GM08714 (cell line): Measurements from ENCODE around the gene RBM14.

Experiments used
- H3K4me3 ChIP-seq: fragments of 200-500 bp; sonication (Bioruptor generic); 2 replicates; pipeline ENCODE4 v1.5.1; 2014; ENCODE audit warnings: mild to moderate bottlenecking, low read length, inconsistent platforms
- ZNF274 ChIP-seq: IDR thresholded peaks from 2 replicates; pipeline ENCODE4 v1.6.1; 2012; ENCODE audit warnings: mild to moderate bottlenecking, low read depth, low read length

Gene RBM14

DNA sequence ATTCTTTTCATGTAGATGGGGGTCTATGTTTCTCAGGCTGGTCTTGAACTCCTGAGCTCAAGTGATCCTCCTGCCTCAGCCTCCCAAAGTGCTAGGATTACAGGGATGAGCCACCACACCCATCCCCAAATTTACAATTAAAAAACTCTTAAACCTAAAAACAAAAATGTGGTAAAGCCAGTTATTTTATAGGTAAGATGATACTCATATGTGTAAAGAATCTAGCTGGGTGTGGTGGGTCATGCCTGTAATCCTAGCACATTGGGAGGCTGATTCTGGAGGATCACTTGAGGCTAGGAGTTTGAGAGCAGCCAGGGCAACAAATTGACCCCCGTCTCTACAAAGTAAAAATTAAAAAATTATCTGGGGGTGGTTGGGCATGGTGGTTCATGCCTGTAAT lies 4.0 kb upstream of the RBM14 start:
- no peak for TF ChIP-seq ZNF274
- H3K4me3 ChIP-seq: no peak overlapping the region

DNA sequence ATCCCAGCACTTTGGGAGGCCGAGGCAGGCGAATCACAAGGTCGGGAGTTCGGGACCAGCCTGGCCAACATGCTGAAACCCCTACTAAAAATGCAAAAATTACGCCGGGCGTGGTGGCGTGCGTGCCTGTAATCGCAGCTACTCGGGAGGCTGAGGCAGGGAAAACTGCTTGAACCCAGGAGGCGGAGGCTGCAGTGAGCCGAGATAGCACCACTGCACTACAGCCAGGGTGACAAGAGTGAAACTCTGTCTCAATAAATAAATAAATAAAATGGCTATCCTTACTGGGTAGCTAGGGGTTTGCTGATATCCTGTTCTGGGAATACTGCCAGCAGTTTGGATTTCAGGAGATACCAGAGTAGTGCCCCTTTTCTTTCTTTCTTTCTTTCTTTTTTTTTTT lies 2.4 kb upstream of the RBM14 start:
- no peak overlapping the region for H3K4me3 ChIP-seq
- TF ChIP-seq ZNF274: no peak

DNA sequence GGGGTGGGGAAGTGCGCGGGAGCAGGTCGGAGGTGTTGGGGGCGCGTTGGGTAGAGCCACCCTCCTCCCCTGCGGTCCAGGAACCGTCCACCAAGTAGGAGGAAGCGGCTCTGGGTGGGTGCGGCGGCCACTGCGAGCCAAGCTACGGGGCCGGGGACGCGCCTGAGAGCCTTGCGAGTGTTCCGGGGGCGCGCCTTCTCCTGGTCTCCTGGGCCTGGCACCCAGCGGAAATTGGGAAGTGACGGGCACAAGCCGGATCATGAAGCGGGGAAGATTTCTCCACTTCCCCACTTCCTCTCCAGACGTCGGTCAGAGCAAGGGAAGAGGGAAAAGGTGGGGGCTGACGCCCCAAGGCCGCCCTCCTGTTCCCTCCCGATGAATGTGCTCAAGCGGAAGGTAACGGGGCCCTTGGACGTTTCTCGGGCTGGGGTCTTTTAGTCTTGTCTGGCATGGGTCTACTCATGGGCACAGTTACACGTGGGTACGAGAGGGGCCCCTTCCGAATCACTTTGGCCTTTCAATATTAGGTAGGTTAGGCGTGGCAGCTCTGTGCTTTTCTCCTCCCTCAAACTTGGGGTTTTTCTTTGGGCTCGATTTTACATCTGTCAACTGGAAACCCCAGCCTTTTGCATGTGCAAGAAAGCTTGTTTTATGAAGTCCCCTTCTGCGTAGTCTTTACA lies 865 bp downstream of the RBM14 start:
- TF ChIP-seq ZNF274: no peak
- H3K4me3 ChIP-seq: peak overlapping the region; percentile 87

DNA sequence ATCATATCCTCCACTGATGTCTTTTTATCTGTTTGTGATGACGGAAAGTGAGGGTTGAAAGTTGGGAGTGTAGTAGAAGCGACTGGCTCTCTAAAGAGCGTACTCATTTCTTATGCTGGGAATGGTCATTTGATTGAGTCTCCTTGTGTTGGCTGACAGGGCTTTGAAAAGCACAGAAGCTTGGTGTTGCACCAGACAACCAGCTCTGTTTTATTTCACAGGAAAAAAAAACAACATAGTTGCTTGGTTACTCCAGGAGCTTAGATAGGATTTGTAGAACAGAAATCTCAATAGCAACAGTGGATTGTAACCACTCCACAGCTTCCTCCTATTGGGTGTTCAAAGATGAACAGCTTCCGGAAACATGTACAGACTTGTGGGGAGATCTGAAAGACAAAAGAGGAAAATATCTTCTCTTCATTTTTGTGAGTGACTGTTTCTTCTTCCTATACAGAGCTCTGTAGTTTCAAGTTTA lies 2.7 kb downstream of the RBM14 start:
- no peak for TF ChIP-seq ZNF274
- H3K4me3 ChIP-seq: peak overlapping the region; percentile 87

DNA sequence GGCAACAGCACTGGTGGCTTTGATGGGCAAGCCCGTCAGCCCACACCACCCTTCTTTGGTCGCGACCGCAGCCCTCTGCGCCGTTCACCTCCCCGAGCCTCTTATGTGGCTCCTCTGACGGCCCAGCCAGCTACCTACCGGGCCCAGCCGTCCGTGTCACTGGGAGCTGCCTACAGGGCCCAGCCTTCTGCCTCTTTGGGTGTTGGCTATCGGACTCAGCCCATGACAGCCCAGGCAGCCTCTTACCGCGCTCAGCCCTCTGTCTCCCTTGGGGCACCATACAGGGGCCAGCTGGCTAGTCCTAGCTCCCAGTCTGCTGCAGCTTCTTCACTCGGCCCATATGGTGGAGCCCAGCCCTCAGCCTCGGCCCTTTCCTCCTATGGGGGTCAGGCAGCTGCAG lies 8.0 kb downstream of the RBM14 start:
- TF ChIP-seq ZNF274: no peak
- no peak overlapping the region for H3K4me3 ChIP-seq

DNA sequence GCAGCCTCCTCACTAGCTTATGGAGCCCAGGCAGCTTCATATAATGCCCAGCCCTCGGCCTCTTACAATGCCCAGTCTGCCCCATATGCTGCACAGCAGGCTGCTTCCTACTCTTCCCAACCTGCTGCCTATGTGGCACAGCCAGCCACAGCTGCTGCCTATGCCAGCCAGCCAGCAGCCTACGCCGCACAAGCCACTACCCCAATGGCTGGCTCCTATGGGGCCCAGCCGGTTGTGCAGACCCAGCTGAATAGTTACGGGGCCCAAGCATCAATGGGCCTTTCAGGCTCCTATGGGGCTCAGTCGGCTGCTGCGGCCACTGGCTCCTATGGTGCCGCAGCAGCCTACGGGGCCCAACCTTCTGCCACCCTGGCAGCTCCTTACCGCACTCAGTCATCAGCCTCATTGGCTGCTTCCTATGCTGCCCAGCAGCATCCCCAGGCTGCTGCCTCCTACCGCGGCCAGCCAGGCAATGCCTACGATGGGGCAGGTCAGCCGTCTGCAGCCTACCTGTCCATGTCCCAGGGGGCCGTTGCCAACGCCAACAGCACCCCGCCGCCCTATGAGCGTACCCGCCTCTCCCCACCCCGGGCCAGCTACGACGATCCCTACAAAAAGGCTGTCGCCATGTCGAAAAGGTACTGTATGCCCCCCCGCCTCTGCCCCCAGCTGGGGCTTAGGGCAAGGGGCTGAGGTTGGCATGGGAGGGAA lies 8.8 kb downstream of the RBM14 start:
- TF ChIP-seq ZNF274: no peak
- H3K4me3 ChIP-seq: no peak overlapping the region

DNA sequence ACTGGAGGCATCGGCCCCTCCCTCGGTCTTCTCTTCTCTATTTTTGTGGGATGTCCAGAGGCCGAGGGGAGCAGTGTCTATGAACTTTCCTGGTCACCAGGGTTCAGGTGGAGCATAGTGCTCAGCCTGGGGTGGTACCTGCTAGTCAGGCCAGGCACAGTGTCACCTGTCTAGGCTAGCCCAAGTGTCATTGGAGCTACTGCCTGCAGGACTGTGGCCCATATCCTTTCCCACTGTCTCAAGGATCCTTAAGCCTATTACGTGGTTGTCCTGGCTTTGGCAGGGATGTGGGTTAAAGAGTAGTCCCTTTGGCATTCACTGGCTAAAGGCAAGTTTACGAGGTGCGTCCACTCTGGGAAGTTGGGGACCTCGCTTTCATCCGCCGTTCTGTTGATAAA lies 9.3 kb downstream of the RBM14 start:
- H3K4me3 ChIP-seq: no peak overlapping the region
- no peak for TF ChIP-seq ZNF274

DNA sequence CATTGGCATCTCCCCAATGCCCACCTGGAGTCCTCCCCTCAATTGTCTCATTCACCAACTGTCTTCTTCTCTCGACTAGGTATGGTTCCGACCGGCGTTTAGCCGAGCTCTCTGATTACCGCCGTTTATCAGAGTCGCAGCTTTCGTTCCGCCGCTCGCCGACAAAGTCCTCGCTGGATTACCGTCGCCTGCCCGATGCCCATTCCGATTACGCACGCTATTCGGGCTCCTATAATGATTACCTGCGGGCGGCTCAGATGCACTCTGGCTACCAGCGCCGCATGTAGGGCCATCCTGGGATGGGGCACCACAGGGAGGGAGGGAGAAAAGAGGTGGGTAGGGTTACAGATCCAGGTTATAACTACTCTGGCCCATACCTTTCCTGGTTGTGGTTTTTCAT lies 10.0 kb downstream of the RBM14 start:
- H3K4me3 ChIP-seq: no peak overlapping the region
- TF ChIP-seq ZNF274: no peak

DNA sequence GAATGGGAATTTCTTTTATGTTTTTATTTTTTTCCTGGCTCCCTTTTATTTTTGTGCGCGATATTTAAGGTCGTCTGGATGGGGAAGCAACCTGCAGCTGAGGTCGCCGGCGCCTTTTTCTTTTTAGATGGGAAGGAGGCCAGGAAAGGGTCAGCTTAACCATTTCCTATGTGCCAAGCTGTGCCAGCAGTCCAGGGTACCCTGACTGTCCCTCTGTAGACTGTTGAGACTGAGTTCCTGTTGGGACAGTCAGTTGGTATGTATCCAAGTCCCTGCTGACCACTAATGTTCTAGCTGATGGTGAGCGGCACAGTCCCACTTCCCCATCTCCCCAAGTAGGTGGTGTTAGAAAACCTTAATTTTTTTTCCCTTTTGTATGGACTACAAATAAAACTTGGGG lies 10.5 kb downstream of the RBM14 start:
- H3K4me3 ChIP-seq: no peak overlapping the region
- no peak for TF ChIP-seq ZNF274

DNA sequence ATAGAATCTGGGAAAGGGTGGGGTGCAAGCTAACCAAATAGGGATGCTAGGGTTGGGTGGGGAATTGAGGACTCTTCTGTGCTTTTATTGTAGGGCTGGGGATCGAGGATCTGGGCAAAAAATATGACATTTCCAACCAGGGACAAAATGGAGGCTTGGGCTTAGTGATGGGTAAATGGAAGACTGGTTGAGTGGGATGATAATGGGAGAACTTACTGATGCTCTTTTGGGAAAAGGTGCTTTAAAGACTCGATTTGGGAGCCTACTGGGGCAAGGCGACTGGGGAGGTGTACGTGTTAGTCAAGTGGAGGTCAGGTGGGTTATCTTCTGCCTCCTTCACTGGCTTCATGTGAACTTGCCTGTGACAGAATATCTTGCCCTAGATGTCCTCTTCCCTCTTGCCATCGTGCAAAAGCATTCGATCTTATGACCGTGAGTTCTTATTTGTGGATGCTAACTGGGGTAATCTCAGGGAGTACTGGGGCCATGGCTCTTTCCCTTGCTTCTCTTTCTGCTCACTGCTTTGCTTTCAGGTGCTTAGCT lies 11.7 kb downstream of the RBM14 start:
- no peak overlapping the region for H3K4me3 ChIP-seq

DNA sequence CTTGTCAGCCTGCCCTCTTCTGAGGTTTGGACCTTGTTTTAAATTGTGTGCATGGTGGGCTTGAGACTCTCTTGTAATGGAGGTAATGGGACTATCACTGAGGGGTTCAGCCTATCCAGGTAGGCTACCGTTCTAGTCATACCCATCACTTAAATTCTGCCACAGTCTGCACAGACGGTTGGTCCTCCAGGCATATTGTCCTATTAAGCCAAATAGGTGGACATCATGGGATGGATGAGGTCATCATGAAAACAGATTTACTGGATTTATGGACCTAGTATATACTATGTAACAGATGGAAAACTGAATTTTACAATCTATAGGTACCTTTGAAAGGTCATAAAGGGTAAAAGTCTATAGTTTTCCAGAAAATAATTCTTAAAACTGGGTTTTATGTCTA lies 12.9 kb downstream of the RBM14 start:
- no peak overlapping the region for H3K4me3 ChIP-seq
- no peak for TF ChIP-seq ZNF274

More for the DNA sequence above, 11.7 kb downstream of the RBM14 start:
- no peak for TF ChIP-seq ZNF274

DNA sequence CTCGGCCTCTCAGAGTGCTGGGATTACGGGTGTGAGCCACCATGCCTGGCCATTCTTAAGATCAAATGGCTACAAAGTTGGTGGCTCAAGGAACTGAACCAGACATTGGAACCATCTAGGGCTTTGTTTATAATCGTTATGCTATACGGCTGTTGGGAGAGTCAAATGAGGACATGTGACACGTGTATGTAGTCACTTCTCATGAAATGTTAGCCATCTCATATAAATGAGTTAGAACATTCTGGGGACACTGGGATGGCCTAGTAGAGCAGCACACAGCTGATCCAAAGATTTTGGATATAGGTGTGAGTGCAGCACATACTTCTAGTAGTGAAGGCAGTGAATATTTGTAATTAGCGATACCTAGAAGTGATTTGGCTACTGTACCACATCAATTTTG lies 15.5 kb downstream of the RBM14 start:
- H3K4me3 ChIP-seq: no peak overlapping the region
- no peak for TF ChIP-seq ZNF274

DNA sequence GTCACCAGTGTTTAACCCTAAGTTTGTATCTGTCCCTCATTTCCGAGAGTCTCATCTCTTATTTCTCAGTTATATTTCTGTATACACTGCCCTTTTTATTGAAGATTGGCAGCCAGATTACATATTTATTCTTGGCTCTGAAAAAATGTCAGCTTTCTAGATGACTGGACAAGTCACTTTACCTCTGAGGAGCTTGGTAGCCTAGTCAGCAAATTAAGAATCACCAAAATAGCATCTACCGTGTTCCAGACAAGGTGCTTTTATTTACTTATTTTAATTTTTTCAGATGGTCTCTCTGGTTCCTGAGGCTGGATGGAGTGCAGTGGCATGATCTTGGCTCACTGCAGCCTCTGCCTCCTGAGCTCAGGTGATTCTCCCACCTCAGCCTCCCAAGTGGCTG lies 16.5 kb downstream of the RBM14 start:
- no peak for TF ChIP-seq ZNF274
- H3K4me3 ChIP-seq: no peak overlapping the region

DNA sequence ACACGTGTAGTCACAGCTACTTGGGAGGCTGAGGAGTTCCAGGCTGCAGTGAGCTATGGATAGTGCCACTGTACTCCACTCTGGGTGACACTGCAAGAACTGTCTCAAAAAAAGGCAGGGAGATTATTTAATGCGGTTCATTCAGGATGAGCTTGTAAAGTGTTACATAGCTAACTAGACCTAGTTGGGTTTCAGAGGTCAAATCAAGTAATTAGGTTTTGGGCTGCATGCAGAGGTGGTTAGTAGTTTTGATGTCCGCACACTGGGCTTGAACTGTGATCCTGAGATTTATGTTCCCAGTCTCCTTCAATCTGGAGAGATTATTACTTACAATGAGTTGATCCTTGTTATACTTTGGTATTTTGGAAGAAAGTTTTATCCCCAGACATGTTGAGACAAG lies 20.0 kb downstream of the RBM14 start:
- no peak for TF ChIP-seq ZNF274
- H3K4me3 ChIP-seq: no peak overlapping the region

DNA sequence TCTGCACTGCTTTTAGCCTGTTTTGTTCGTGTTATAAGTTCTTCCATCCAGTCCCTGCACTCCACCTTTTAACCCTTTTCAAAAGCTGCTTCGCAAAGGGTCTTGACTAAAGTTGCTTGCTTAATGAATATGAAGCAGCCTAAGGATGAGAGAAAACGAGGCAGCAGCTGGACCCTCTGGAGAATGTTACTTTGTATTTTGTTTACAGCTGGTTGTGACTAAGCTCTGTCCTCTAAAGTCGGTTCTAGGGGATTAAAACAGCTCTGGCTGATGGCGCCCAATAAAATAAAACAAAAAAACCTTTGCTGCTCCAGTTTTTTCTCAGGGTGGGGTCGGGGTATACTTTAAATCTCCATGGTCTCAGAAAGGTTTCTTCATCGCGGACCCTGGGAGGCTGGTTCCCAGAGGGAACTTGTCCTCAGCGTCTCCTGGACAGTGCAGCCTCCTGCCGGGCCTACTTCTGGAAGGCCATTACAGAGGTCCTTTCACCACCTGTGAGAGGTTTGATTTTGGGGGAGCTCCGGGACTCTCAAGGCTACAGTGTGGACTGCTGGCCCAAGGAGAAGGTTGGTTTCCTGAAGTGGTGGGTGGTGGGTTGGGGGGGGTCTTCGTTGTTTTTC lies 21.2 kb downstream of the RBM14 start:
- no peak for TF ChIP-seq ZNF274

More for the DNA sequence above, 21.2 kb downstream of the RBM14 start:
- H3K4me3 ChIP-seq: peak overlapping the region; percentile 37; the same call in 1 of the 2 replicates
